ENCODE data around the gene SMIM10.
"Not testable (repeated sequence)": the region's sequence is repeated elsewhere in the genome, so short reads cannot be mapped to it uniquely, and the experiment has no call there.

The SMIM10 gene

DNA sequence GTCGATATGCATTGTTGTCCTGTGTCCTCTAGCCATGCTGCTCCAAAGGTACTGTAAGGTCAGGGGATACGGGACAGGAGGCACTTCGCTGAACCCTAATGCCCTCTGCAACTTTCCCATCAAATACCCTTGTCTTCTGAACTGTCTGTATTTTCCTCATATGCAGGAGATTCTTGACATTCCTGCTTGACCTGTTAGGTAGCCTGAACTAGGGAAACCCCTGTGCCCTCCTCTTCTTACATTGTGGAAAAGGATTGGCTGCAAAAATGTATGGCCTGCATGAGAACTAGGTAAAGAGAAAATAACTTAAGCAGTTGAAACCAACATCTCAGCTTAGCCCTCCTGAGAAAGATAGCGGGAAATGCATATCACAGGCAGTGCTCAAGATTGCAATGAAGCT is 20.1 kb downstream of the SMIM10 start:
- DNase-seq = no peak

DNA sequence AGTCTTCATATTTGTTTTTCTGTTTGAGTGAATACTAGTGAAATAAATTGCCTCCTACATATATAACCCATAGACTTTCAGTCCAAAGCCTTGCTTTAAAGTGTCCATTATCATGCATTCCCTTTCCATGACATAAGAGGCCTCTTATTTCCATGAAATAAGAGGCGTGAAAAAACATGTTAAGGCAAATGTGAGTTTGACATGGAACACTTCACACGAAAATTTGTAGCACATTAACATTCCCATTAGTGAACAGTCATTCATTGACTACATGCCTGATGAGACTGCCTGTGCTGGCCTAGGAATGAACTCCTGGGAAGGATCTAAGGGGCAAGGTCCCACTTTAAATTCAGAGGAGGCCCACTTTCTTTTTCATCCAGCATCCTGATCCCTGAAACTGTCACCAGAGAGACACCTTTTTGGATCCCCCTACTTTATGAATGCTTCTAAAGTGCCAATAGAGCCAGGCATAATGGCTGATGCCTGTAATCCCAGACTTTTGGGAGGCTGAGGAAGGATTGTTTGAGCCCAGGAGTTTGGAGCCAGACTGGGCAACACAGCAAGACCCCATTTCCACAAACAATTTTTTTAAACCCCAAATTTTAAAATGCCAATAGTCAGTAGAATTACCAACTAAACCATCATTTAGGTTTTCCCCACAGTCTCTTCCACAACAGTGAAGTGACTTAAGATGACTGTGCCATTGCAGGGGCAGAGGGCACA is 24.9 kb downstream of the SMIM10 start:
- no peak for DNase-seq

DNA sequence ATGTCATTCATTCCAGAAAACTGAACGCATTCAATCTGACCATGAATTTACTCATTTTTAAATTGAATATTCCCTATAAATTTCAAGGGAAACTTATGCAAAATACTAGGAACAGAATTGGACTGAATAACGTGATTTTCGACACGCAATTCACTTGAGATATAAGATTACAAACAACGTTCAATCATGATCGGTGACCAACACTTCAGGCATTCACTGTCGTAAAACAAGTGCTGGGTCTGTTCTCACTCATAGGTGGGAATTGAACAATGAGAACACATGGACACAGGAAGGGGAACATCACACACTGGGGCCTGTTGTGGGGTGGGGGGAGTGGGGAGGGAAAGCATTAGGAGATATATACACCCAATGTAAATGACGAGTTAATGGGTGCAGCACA is 29.1 kb downstream of the SMIM10 start:
- not testable (repeated sequence) for DNase-seq

DNA sequence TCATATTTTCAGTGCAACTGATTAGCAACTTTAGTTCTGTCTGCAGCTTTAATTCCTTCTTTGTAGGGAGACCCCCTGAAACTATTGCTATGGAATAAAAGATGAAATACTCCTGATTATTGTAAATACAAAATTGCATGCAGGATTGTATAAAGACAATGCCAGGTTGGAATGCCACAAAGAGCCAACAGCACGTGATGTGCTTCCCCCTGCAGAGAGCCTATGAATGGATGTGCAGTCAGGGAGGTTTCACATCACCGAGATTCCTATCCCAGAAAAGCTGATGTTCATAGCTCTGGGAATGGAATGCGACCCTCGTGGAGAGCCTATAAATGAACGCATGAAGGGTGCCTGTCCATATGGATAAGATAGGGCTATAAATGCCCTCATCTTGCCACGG is 33.0 kb downstream of the SMIM10 start:
- not testable (repeated sequence) for DNase-seq

GRCh38 chrX:135024526-135024925 is 33.7 kb downstream of the SMIM10 start:
- no peak for DNase-seq

DNA sequence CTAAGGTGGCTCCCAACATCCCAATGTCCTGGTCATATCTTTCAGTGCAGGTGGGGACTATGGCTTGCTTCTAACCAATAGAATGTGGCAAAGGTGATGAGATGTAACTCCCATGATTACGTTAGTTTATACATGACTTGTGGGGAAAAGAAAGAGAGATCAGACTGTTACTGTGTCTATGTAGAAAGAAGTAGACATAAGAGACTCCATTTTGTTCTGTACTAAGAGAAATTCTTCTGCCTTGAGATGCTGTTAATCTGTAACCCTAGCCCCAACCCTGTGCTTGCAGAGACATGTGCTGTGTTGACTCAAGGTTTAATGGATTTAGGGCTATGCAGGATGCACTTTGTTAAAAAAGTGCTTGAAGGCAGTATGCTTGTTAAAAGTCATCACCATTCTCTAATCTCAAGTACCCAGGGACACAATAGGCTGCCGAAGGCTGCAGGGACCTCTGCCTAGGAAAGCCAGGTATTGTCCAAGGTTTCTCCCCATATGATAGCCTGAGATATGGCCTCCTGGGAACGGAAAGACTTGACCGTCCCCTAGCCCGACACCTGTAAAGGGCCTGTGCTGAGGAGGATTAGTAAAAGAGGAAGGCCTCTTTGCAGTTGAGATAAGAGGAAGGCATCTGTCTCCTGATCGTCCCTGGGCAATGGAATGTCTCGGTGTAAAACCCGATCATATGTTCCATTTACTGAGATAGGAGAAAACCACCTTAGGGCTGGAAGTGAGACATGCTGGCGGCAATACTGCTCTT is 39.6 kb downstream of the SMIM10 start:
- not testable (repeated sequence) for DNase-seq

- DNase-seq = not testable (repeated sequence)
Observed at GRCh38 chrX:135041149-135042123, 50.6 kb downstream of the SMIM10 start.
